OCI-LY1 (cell line): Measurements from ENCODE around the gene STRADA.

Experiments used
- CTCF ChIP-seq: fragments of 200-600 bp; sonication (generic), shearing (Covaris generic); IDR thresholded peaks from 2 replicates; pipeline ENCODE4 v1.5.1; 2017; ENCODE audit warnings: mild to moderate bottlenecking, antibody characterized with exemption, low read length, moderate library complexity, mixed read lengths
- EZH2 ChIP-seq: fragments of 200-600 bp; sonication (generic), shearing (Covaris generic); IDR thresholded peaks from 2 replicates; pipeline ENCODE4 v1.8.0; 2017; ENCODE audit warnings: borderline replicate concordance, mixed run types, mild to moderate bottlenecking, antibody characterized with exemption, low read length, moderate library complexity, mixed read lengths

GRCh38 chr17:63699638-63700527 is 41.7 kb downstream of the STRADA start, which contains the start of gene LIMD2:
- TF ChIP-seq CTCF = no peak
- TF ChIP-seq EZH2 = no peak
